ENCODE data around the gene KCNA10.

The KCNA10 gene

DNA sequence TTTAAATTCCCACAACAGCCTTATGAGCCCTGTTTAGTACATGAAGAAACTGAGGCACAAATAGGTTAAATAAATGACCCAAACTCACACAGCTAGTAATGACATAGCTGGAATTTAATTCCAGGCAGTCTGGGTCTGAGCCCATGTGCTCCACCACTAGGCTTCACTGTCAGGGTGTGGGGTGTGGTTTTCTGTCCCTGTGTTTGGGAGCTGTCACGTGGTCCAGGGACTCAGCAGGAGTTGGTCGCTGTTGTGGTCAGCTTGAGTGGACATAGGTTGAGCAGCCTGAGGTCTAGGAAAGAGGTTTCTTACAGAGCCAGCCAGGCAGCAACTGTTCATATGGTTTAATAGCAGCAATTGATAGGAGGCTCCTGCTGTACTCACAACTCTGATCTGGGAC is 28.0 kb upstream of the KCNA10 start:
- no peak for DNase-seq (ENCODE audit: low read depth)
- TF ChIP-seq, protein P1, sequence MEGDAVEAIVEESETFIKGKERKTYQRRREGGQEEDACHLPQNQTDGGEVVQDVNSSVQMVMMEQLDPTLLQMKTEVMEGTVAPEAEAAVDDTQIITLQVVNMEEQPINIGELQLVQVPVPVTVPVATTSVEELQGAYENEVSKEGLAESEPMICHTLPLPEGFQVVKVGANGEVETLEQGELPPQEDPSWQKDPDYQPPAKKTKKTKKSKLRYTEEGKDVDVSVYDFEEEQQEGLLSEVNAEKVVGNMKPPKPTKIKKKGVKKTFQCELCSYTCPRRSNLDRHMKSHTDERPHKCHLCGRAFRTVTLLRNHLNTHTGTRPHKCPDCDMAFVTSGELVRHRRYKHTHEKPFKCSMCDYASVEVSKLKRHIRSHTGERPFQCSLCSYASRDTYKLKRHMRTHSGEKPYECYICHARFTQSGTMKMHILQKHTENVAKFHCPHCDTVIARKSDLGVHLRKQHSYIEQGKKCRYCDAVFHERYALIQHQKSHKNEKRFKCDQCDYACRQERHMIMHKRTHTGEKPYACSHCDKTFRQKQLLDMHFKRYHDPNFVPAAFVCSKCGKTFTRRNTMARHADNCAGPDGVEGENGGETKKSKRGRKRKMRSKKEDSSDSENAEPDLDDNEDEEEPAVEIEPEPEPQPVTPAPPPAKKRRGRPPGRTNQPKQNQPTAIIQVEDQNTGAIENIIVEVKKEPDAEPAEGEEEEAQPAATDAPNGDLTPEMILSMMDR (conservative IDR thresholded peaks at IDR 0.05; ENCODE audit: low read depth, low read length): no peak
- no peak overlapping the region for H3K4me3 ChIP-seq (ENCODE audit: low read depth, low read length)

DNA sequence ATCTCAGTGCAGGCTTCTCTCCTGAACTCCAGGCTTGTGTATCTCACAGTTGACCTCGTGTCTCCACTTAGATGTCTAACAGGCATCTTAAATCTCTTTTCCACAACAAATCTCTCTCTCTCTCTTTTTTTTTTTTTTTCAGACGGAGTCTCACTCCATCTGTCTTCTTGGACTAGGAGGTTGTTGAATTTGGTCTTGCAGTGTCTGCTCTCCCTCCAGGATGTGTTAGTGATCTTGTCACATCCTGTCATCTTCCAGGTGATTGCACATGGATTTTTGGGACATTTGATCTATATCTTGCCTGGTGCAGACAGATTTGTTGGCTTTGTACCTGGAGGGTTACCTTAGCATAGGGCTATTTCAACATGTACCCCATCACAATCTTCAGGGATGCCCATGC is 26.5 kb upstream of the KCNA10 start:
- TF ChIP-seq, protein P1 (conservative IDR thresholded peaks at IDR 0.05; ENCODE audit: low read depth, low read length): no peak
- DNase-seq (ENCODE audit: low read depth): no peak
- no peak overlapping the region for H3K4me3 ChIP-seq (ENCODE audit: low read depth, low read length)

DNA sequence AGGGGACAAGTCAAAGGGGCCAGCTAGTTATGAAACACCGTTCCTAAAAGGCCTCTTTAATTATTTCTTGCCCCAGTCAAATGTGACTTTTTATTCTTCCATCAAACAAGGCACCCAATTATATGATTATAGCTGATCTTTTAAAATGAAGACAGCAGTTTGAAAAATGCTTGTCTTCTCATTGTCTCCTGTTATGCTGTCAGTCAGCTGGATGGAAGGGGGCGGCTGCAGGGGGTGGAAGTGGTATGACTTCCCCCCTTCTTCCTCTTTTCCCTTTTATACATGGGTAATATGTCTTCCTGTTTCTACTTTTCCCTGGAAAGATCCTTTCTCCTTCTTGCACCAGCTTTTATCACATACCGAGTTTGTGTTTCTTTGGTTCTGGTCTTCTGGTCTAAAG is 25.8 kb upstream of the KCNA10 start:
- TF ChIP-seq, protein P1 (conservative IDR thresholded peaks at IDR 0.05; ENCODE audit: low read depth, low read length): no peak
- no peak for DNase-seq (ENCODE audit: low read depth)
- no peak overlapping the region for H3K4me3 ChIP-seq (ENCODE audit: low read depth, low read length)

DNA sequence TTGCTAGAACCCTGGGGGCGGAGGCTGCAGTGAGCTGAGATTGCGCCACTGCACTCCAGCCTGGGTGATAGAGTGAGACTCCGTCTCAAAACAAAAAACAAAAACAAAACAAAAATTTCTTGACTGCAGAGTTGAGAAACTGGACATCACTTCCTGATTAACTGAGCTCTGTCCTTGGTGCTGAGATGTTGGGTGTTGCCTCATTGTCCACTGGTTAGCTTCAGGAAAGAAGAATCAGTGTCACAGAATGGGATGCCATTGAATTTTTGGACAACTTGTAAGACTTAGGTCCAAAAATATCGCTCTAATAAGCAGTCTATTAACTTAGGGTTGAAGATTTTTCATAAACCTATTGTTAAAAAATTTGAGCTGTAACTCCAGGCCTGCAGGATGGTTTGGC is 23.8 kb upstream of the KCNA10 start:
- DNase-seq (ENCODE audit: low read depth): peak; percentile 65
- TF ChIP-seq, protein P1 (conservative IDR thresholded peaks at IDR 0.05; ENCODE audit: low read depth, low read length): no peak
- no peak overlapping the region for H3K4me3 ChIP-seq (ENCODE audit: low read depth, low read length)

DNA sequence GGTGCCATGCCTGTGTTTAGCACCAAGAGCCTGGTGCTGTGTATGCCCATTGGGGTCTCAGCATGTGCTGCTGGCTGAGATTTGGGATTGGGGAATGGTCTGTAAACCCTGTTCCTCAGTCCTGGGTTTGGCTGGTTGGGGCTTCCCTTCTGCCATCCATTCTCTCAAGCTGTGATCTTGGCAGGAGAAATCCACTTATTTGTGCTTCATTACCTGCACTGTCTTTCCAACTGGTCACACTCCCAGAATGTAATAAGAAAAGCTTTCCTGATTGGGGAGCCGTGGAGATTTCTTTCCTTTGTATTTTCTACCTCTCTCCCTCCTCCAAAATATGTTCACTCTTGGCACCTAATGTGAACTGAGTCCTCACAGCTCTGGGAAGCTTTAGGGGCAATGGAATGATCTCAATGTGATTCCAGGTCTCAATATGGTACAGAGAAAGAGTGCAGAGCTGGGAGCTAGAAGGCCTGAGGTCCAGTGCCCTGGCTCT is 23.0 kb upstream of the KCNA10 start:
- no peak for DNase-seq (ENCODE audit: low read depth)
- TF ChIP-seq, protein P1 (conservative IDR thresholded peaks at IDR 0.05; ENCODE audit: low read depth, low read length): no peak
- H3K4me3 ChIP-seq (ENCODE audit: low read depth, low read length): no peak overlapping the region

DNA sequence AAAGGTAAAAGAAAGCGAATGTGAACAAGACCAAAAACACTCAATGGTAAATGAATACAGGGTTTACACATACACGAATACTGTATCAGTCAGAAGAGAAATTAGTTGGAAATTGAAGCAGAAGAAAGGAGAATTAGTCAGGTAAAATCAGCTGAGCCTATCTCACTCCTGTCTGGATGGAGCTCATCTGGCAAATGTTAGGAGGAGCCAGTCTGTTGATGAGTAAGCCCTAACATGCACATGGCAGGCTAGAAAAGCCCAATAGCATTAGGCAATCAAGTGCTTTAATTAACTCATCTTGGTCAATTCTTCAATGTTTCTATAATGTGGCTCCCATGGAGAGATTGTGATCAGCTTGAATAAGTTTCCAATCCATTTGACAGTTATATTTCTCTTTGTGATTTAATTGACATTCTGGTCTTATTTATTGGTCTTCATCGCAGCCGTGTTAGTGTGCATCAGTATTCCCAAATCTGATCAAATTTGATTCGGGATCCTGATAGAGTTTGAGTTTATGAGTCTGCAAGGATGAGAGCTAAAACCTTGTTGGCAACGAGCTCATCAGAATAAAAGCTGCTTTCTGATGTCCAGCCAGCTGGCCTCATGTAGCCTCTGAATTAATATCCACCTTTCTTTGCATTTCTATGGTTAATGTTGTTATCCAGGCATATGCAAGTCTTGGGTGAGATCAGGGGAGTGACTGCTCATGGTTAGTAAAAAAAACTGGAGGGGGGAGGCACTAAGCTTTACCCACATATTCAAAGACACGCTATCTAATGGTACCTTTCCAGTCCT is 22.1 kb upstream of the KCNA10 start:
- H3K4me3 ChIP-seq (ENCODE audit: low read depth, low read length): no peak overlapping the region
- DNase-seq (ENCODE audit: low read depth): no peak
- TF ChIP-seq, protein P1 (conservative IDR thresholded peaks at IDR 0.05; ENCODE audit: low read depth, low read length): no peak

DNA sequence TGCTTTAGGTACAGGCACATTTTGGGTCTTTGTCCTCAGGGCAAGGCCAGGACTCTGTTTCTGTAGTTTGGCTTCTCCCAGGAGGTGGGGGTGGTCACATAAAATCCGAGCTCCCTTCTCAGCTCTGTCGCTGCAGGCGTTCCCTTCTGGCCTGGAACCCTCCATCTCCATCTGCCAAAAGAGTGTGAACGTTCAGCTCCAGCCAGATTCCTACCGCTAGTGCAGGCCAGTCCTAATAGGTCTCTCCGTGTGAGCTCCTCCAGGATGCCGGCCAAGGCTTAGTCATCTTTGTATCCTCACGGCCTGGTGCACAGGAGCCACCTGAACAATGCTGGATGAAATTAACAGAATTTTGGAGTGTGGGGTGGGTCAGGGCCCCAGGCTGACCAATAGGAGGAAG is 19.9 kb upstream of the KCNA10 start:
- H3K4me3 ChIP-seq (ENCODE audit: low read depth, low read length): no peak overlapping the region
- DNase-seq (ENCODE audit: low read depth): no peak
- TF ChIP-seq, protein P1 (conservative IDR thresholded peaks at IDR 0.05; ENCODE audit: low read depth, low read length): no peak

Data from choroid plexus epithelial cell (primary cell).